ENCODE data around the gene LTA.

The LTA gene

DNA sequence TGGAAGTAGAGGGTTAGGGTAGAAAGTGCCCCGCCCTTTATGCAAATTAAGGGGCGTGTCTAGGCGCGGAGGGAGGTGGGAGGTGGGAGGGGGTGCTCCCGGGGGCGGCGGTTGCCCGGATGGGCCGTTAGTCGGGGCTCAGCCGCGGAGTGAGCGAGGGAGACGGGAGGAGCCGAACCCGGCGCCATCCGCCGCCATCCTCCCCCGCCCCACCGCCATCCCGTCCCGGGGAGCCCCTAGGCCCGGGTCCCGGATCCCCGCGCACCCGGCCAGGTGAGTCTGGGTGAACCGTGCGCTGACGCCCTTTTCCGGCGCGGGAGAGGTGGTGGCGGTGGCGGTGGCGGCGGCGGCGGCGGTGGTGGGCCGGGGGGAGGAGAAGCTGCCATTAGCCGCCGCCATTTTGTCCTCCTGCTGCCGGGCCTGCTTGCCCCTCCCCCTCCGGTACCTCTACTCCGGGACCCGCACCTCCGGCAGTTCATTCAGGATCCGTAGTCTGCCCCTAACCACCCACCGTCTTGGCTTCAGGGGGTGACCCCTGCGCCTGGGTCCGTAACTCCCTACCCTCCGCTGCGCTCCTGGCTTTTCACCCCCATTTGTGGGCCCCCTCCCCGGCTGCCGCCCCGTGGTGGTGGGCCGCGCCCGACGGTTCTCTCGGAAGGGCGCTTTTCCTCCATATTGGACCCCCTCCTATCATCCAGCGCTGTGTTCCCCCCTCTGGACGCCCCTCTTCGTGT lies 48.7 kb downstream of the LTA start, which contains the start of gene PRRC2A:
Gene PRRC2A (plus strand): TSS at position 130 of the 734 bp plus-strand sequence. CDS start 2,075 bp downstream, outside the sequence.
- peak in 4 of 10 donors; percentile 61 to 93 (median 88) for DNase-seq
- intact Hi-C loops (cut with DNase I) = loop anchor here (1.0 kb wide), 1 partner anchor 32 kb away; the partner anchor contains the start of gene BAG6

DNA sequence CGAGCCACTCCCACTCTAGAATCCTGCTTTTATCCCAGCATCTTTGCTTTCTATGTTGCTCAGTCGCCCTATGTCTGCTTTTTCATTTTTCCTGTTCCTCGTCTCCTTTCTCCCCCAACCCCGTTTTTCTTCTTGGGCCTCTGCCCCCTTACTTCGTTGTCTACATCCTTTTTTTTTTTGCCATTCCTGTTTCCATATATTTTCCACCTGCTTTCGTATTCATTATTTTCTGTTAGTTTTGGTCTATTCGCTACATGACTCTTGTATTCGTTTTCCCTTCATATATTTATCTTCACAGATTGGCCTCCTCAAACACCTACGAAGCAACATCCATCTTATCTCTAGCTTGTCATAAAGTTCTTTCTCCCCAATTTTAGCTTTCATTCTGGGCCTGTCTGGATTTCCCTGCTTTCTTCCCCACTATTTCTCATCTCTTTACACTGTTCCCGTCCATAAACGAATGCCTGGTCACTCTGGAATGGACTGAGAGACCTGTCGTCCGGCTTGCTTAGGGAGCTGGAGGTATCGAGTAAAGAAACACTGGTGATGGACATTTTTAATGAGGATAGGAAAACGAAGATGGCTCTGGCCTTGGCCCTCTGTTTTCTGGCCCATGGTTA lies 49.3 kb downstream of the LTA start:
- DNase-seq = no peak
- intact Hi-C loops (cut with DNase I) = no loop called here

GRCh38 chr6:31621991-31622390 lies 49.9 kb downstream of the LTA start:
- intact Hi-C loops (cut with DNase I) = no loop called here
- DNase-seq = peak in 1 of 10 donors; percentile 14

- intact Hi-C loops (cut with DNase I) = no loop called here
- DNase-seq = no peak
These were observed 50.6 kb downstream of the LTA start for GRCh38 chr6:31622684-31623091.
